SK-N-SH (cell line): ENCODE data around the gene QRICH2. TPM values are rescaled to one million over a fixed set of nuclear protein-coding genes. Genes with fewer than 3 reads are reported as not detected.

ENCODE experiments used
- CTCF ChIA-PET: fragments of 300-600, 350-600 bp; formaldehyde crosslinking; extraction: SDS; loops from one replicate; lab custom pipeline; 2021; lab: Yijun Ruan, JAX
- POLR2A ChIA-PET: fragments of 350-600 bp; sonication (Branson Sonifier 250); formaldehyde crosslinking; extraction: SDS; loops from one replicate; lab custom pipeline; 2020; ENCODE audit warnings: antibody characterized with exemption, inconsistent platforms; lab: Yijun Ruan, JAX
- DNase-seq: peaks from one replicate; pipeline ENCODE4 v3.0.0; 2012
- H2AFZ ChIP-seq: fragments of 200-600 bp; sonication (generic); 2 replicates; pipeline ENCODE4 v1.8.1; 2016; ENCODE audit warnings: antibody characterized with exemption, mild to moderate bottlenecking, low read depth
- H3F3A ChIP-seq: fragments of 200-600 bp; sonication (generic); replicated peaks from 2 replicates; pipeline ENCODE3; 2016; ENCODE audit warnings: antibody characterized with exemption, mild to moderate bottlenecking; ENCODE audit not compliant: insufficient read depth
- H3K27ac ChIP-seq, 2 experiments: fragments of 200-500 bp in 1 of 2; fragments of 200-600 bp in 1 of 2; sonication (Bioruptor generic) in 1 of 2; sonication (generic), shearing (Covaris generic) in 1 of 2; 2 replicates each; pipeline versions ENCODE4 v1.5.1 to v1.6.1; 2014 to 2016; ENCODE audit warnings: low read depth in 2 of 2, inconsistent platforms in 1 of 2, low read length in 1 of 2, mild to moderate bottlenecking in 1 of 2, mixed read lengths in 1 of 2
- H3K27me3 ChIP-seq: fragments of 200-600 bp; sonication (generic), shearing (Covaris generic); 2 replicates; pipeline ENCODE4 v1.6.1; 2016; ENCODE audit warnings: mixed run types; ENCODE audit not compliant: insufficient read depth
- H3K36me3 ChIP-seq, 2 experiments: fragments of 200-500 bp in 1 of 2; fragments of 200-600 bp in 1 of 2; sonication (Bioruptor generic) in 1 of 2; sonication (generic) in 1 of 2; replicated peaks in 1 of 2; 2 replicates each; pipeline versions ENCODE3 to v1.5.1; 2014 to 2016; ENCODE audit warnings: low read length in 1 of 2, mild to moderate bottlenecking in 1 of 2; ENCODE audit not compliant: insufficient read depth in 2 of 2, control insufficient read depth in 1 of 2
- H3K4me1 ChIP-seq, 2 experiments: fragments of 200-500 bp in 1 of 2; fragments of 200-600 bp in 1 of 2; sonication (Bioruptor generic) in 1 of 2; sonication (generic), shearing (Covaris generic) in 1 of 2; 2 replicates each; pipeline versions ENCODE4 v1.5.1 to v1.6.1; 2014 to 2016; ENCODE audit warnings: low read depth in 1 of 2, low read length in 1 of 2, mixed run types in 1 of 2; ENCODE audit not compliant: insufficient read depth in 2 of 2, control insufficient read depth in 1 of 2
- H3K4me2 ChIP-seq: fragments of 200-600 bp; sonication (generic), shearing (Covaris generic); 2 replicates; pipeline ENCODE4 v1.6.1; 2017; ENCODE audit warnings: mixed run types
- H3K4me3 ChIP-seq, 2 experiments: fragments of 200-500 bp in 1 of 2; fragments of 200-600 bp in 1 of 2; sonication (Bioruptor generic) in 1 of 2; sonication (generic), shearing (Covaris generic) in 1 of 2; 2 replicates each; pipeline versions ENCODE4 v1.5.1 to v1.8.1; 2014 to 2016; ENCODE audit warnings: low read depth in 2 of 2, inconsistent platforms in 1 of 2, low read length in 1 of 2, mild to moderate bottlenecking in 1 of 2, mixed read lengths in 1 of 2, moderate library complexity in 1 of 2
- H3K79me2 ChIP-seq: fragments of 200-600 bp; sonication (generic); 2 replicates; pipeline ENCODE4 v1.8.1; 2017; ENCODE audit warnings: mild to moderate bottlenecking; ENCODE audit not compliant: insufficient read depth
- H3K9ac ChIP-seq: fragments of 200-600 bp; sonication (generic); 2 replicates; pipeline ENCODE4 v1.6.1; 2017; ENCODE audit warnings: mixed run types
- H3K9me2 ChIP-seq: fragments of 200-600 bp; sonication (generic); 2 replicates; pipeline ENCODE4 v1.6.1; 2017; ENCODE audit warnings: mixed run types
- H3K9me3 ChIP-seq: fragments of 200-600 bp; sonication (generic); 2 replicates; pipeline ENCODE4 v1.6.1; 2017; ENCODE audit warnings: mixed run types, mild to moderate bottlenecking, moderate library complexity
- H4K20me1 ChIP-seq: fragments of 200-600 bp; sonication (generic); 2 replicates; pipeline ENCODE4 v1.6.1; 2017; ENCODE audit warnings: mild to moderate bottlenecking, mixed run types; ENCODE audit not compliant: insufficient read depth
- CHD2 ChIP-seq: fragments of 150-350 bp; IDR thresholded peaks from 2 replicates; pipeline ENCODE4 v1.6.1; 2018; ENCODE audit warnings: low read length; ENCODE audit not compliant: partially characterized antibody
- CTCF ChIP-seq: fragments of 200-600 bp; sonication (generic); IDR thresholded peaks from 2 replicates; pipeline ENCODE4 v1.6.1; 2017; ENCODE audit warnings: antibody characterized with exemption, mild to moderate bottlenecking, moderate library complexity
- EP300 ChIP-seq, 2 experiments: IDR thresholded peaks; 2 replicates each; pipeline versions ENCODE4 v1.4.0 to v1.6.1; 2012; ENCODE audit warnings: borderline replicate concordance in 1 of 2, low read depth in 1 of 2, low read length in 1 of 2
- FOXM1 ChIP-seq: IDR thresholded peaks from 2 replicates; pipeline ENCODE4 v1.4.0; 2012; ENCODE audit warnings: low read depth, mild to moderate bottlenecking
- JUND ChIP-seq: IDR thresholded peaks from 2 replicates; pipeline ENCODE4 v1.4.0; 2012
- MEF2A ChIP-seq: IDR thresholded peaks from 2 replicates; pipeline ENCODE4 v1.4.0; 2012; ENCODE audit warnings: low read depth, borderline replicate concordance
- NFIC ChIP-seq: IDR thresholded peaks from 2 replicates; pipeline ENCODE4 v1.4.0; 2012; ENCODE audit warnings: borderline replicate concordance
- RAD21 ChIP-seq: IDR thresholded peaks from 2 replicates; pipeline ENCODE4 v1.6.1; 2012; ENCODE audit warnings: mild to moderate bottlenecking, low read length
- REST ChIP-seq: IDR thresholded peaks from 2 replicates; pipeline ENCODE4 v1.6.1; 2012; ENCODE audit warnings: mild to moderate bottlenecking, low read depth, low read length, moderate library complexity
- SIN3A ChIP-seq: IDR thresholded peaks from 2 replicates; pipeline ENCODE4 v1.6.1; 2012; ENCODE audit warnings: low read depth, mild to moderate bottlenecking, low read length, moderate library complexity, borderline replicate concordance
- SMC3 ChIP-seq: IDR thresholded peaks from 2 replicates; pipeline ENCODE4 v1.6.1; 2012; ENCODE audit warnings: low read depth, low read length, improper control_type of control experiment
- TAF1 ChIP-seq: IDR thresholded peaks from 2 replicates; pipeline ENCODE4 v1.6.1; 2012; ENCODE audit warnings: low read depth, mild to moderate bottlenecking, low read length, moderate library complexity, borderline replicate concordance
- TEAD4 ChIP-seq: IDR thresholded peaks from 2 replicates; pipeline ENCODE4 v1.4.0; 2012; ENCODE audit warnings: mild to moderate bottlenecking, borderline replicate concordance; ENCODE audit not compliant: insufficient read depth
- USF1 ChIP-seq: IDR thresholded peaks from 2 replicates; pipeline ENCODE4 v1.4.0; 2012; ENCODE audit warnings: low read depth, borderline replicate concordance
- WGBS: methylation state at CpG from one replicate; pipeline ENCODE4 v1.1.6; 2017; ENCODE audit warnings: low lambda C conversion rate; 5-methylcytosine and 5-hydroxymethylcytosine counted together
- polyA plus RNA-seq, 3 experiments: library from polyadenylated mRNA; depleted of rRNA; stranded (reverse); fragments of >200 nt; gene quantifications; 2 replicates each; pipeline ENCODE4 v1.2.3, GENCODE V29; 2012

QRICH2 gene
- polyA plus RNA-seq, 1 of the 3 experiments (the other 2 are of a cell fraction): 6.2 TPM

GRCh38 chr17:76279742-76280287, 28.3 kb downstream of the QRICH2 start:
- no peak overlapping the region for H3K9ac ChIP-seq
- H3K4me3 ChIP-seq: no peak overlapping the region; a peak in 1 of 4 replicates
- H3K9me3 ChIP-seq: no peaks in the 10 kb centered on the region
- DNase-seq: no peak
- ChIA-PET POLR2A (interaction anchor here (1.0 to 1.6 kb wide), 3 partner anchors 138 to 200 kb away, joined by 3 to 5 read pairs (median 4); partner anchors contain the start of gene ZACN), CTCF (interaction anchor here (0.5 to 8.8 kb wide), 103 partner anchors 10 to 521 kb away, joined by 3 to 332 read pairs (median 6); partner anchors contain the start of genes CDK3, EVPL, EXOC7 and FOXJ1)
- no peaks in the 10 kb centered on the region for H3K9me2 ChIP-seq
- H3K4me2 ChIP-seq: no peak overlapping the region
- H3K79me2 ChIP-seq: no peaks in the 10 kb centered on the region
- no peaks in the 10 kb centered on the region for H4K20me1 ChIP-seq
- peaks cover 5 to 10% of the 10 kb centered on the region in 2 experiments; a peak in 1 of 4 replicates for H3K4me1 ChIP-seq
- no peaks in the 10 kb centered on the region for H3F3A ChIP-seq
- no peaks in the 10 kb centered on the region for H3K27me3 ChIP-seq
- no peak overlapping the region for H3K27ac ChIP-seq
- no peak for TF ChIP-seq EP300 (IDR thresholded peaks at IDR 0.05; ENCODE audit: borderline replicate concordance in 1 of 2, low read depth in 1 of 2, low read length in 1 of 2)
- no peak for TF ChIP-seq USF1
- no peak for TF ChIP-seq TEAD4
- TF ChIP-seq NFIC: no peak
- TF ChIP-seq TAF1: no peak
- 66% methylated on average over 15 of the region's 15 CpGs for WGBS
- no peaks in the 10 kb centered on the region for H3K36me3 ChIP-seq
- no peak overlapping the region for H2AFZ ChIP-seq

- Histone ChIP-seq H3K9ac (no peak overlapping the region), H3K4me2 (no peak overlapping the region), H3K27ac (no peak overlapping the region), H3K4me3 (no peak overlapping the region; a peak in 1 of 4 replicates), H3F3A (peaks cover 3% of the 10 kb centered on the region), H3K27me3 (no peaks in the 10 kb centered on the region), H2AFZ (no peak overlapping the region), H3K79me2 (no peaks in the 10 kb centered on the region), H4K20me1 (no peaks in the 10 kb centered on the region), H3K36me3 (no peaks in the 10 kb centered on the region), H3K9me2 (no peaks in the 10 kb centered on the region), H3K4me1 (peaks cover 5 to 10% of the 10 kb centered on the region in 2 experiments; a peak in 1 of 4 replicates), H3K9me3 (no peaks in the 10 kb centered on the region)
- DNase-seq: peak; percentile 99
- CTCF ChIA-PET: interaction anchor here (0.5 to 8.8 kb wide), 106 partner anchors 10 to 488 kb away, joined by 3 to 332 read pairs (median 6); partner anchors contain the start of genes CDK3, EVPL, EXOC7 and FOXJ1
- POLR2A ChIA-PET: interaction anchor here (1.0 to 1.6 kb wide), 3 partner anchors 137 to 200 kb away, joined by 3 to 5 read pairs (median 4); partner anchors contain the start of gene ZACN
- peak; percentile 97 for TF ChIP-seq RAD21
- 0 out of 2 replicates have a peak, but pooled peaks have one; percentile 63 for TF ChIP-seq REST
- no peak for TF ChIP-seq FOXM1
- TF ChIP-seq TEAD4: no peak
- TF ChIP-seq JUND: no peak
- TF ChIP-seq CHD2: no peak
- TF ChIP-seq SMC3: peak; percentile 98
- no peak for TF ChIP-seq MEF2A
- TF ChIP-seq CTCF: peak; percentile 99
- 0 out of 2 replicates have a peak, but pooled peaks have one; percentile 25 for TF ChIP-seq SIN3A
- 68% methylated on average over 28 of the region's 28 CpGs for WGBS
Observed at GRCh38 chr17:76278952-76279741, 28.9 kb downstream of the QRICH2 start.
